Hepatocyte (in vitro differentiated cells): ENCODE data around the gene TMEM240. TPM values are rescaled to one million over a fixed set of nuclear protein-coding genes. Genes with fewer than 3 reads are reported as not detected.

ENCODE experiments used
- DNase-seq: peaks from one replicate; pipeline ENCODE4 v3.0.0-alpha.2; 2016; ENCODE audit warnings: low spot score
- H2AFZ ChIP-seq: fragments of 200-600 bp; sonication (generic); 2 replicates; pipeline ENCODE4 v1.6.0; 2016; ENCODE audit warnings: antibody characterized with exemption, mild to moderate bottlenecking
- H3K27ac ChIP-seq: fragments of 200-600 bp; sonication (generic); 2 replicates; pipeline ENCODE4 v1.5.1; 2016; ENCODE audit warnings: mild to moderate bottlenecking
- H3K27me3 ChIP-seq: fragments of 200-600 bp; sonication (generic); 2 replicates; pipeline ENCODE4 v1.6.1; 2016
- H3K36me3 ChIP-seq: fragments of 200-600 bp; sonication (generic); replicated peaks from 2 replicates; pipeline ENCODE4 v1.5.1; 2016; ENCODE audit warnings: low read depth; ENCODE audit not compliant: insufficient read depth
- H3K4me1 ChIP-seq: fragments of 200-600 bp; sonication (generic); 2 replicates; pipeline ENCODE4 v1.5.1; 2016; ENCODE audit warnings: mild to moderate bottlenecking, moderate library complexity; ENCODE audit not compliant: insufficient read depth
- H3K4me2 ChIP-seq: fragments of 200-600 bp; sonication (generic); 2 replicates; pipeline ENCODE4 v1.6.0; 2016
- H3K4me3 ChIP-seq: fragments of 200-600 bp; sonication (generic); 2 replicates; pipeline ENCODE4 v1.5.1; 2016; ENCODE audit warnings: mild to moderate bottlenecking
- H3K79me2 ChIP-seq: fragments of 200-600 bp; sonication (generic); 2 replicates; pipeline ENCODE4 v1.6.0; 2017; ENCODE audit warnings: mild to moderate bottlenecking
- H3K9me2 ChIP-seq: fragments of 200-600 bp; sonication (generic); replicated peaks from 2 replicates; pipeline ENCODE4 v1.6.0; 2017; ENCODE audit warnings: mild to moderate bottlenecking; ENCODE audit not compliant: insufficient read depth
- H3K9me3 ChIP-seq: fragments of 200-600 bp; sonication (generic); 2 replicates; pipeline ENCODE4 v1.5.1; 2016; ENCODE audit warnings: low read depth, mild to moderate bottlenecking
- H4K20me1 ChIP-seq: fragments of 200-600 bp; sonication (generic); 2 replicates; pipeline ENCODE4 v1.6.0; 2016; ENCODE audit warnings: mild to moderate bottlenecking; ENCODE audit not compliant: insufficient read depth, poor library complexity, severe bottlenecking
- CTCF ChIP-seq: fragments of 200-600 bp; sonication (generic); IDR thresholded peaks from 2 replicates; pipeline ENCODE4 v1.5.1; 2016; ENCODE audit warnings: antibody characterized with exemption, mild to moderate bottlenecking; ENCODE audit not compliant: poor library complexity
- EZH2 ChIP-seq: fragments of 200-600 bp; sonication (generic); IDR thresholded peaks from 2 replicates; pipeline ENCODE4 v1.6.1; 2016; ENCODE audit warnings: antibody characterized with exemption, mild to moderate bottlenecking, borderline replicate concordance
- EZH2phosphoT487 ChIP-seq: fragments of 200-600 bp; sonication (generic); IDR thresholded peaks from one replicate; pipeline ENCODE4 v1.6.1; 2018; ENCODE audit warnings: antibody characterized with exemption, mild to moderate bottlenecking, low read depth, moderate library complexity; ENCODE audit not compliant: unreplicated experiment, severe bottlenecking
- WGBS: methylation state at CpG from one replicate; pipeline ENCODE4 v1.1.6; 2016; ENCODE audit warnings: low lambda C conversion rate; ENCODE audit errors: missing lambda C conversion rate; 5-methylcytosine and 5-hydroxymethylcytosine counted together
- polyA plus RNA-seq: library from polyadenylated mRNA; unstranded; fragments of >200 nt; fragmentation: Nextera tagmentation; extraction: Ambion mirVana; gene quantifications from 2 replicates; pipeline ENCODE4 v1.2.1, GENCODE V29; 2016
- total RNA-seq: library from RNA; depleted of rRNA; stranded (reverse); fragments of >200 nt; gene quantifications from 2 replicates; pipeline ENCODE4 v1.2.3, GENCODE V29; 2014

The TMEM240 gene
- total and polyA plus RNA-seq, 2 experiments from 2014 or later = 2.1 to 4.3 TPM

GRCh38 chr1:1550591-1551432, 10.4 kb upstream of the TMEM240 start:
- WGBS = 84% methylated on average over 15 of the region's 15 CpGs
- no peak overlapping the region for H3K27ac ChIP-seq
- H3K9me2 ChIP-seq = no peaks in the 10 kb centered on the region
- H3K4me2 ChIP-seq = no peak overlapping the region
- H3K79me2 ChIP-seq = peaks cover 25% of the 10 kb centered on the region
- no peak overlapping the region for H3K4me3 ChIP-seq
- DNase-seq = no peak
- H2AFZ ChIP-seq = no peak overlapping the region
- H4K20me1 ChIP-seq = peaks cover 12% of the 10 kb centered on the region
- TF ChIP-seq EZH2phosphoT487 = no peak
- TF ChIP-seq CTCF = peak; percentile 30
- TF ChIP-seq EZH2 = no peak
- H3K4me1 ChIP-seq = no peaks in the 10 kb centered on the region
- no peaks in the 10 kb centered on the region for H3K36me3 ChIP-seq
- H3K27me3 ChIP-seq = no peaks in the 10 kb centered on the region
- H3K9me3 ChIP-seq = no peaks in the 10 kb centered on the region

GRCh38 chr1:1550087-1550486, 9.7 kb upstream of the TMEM240 start:
- DNase-seq = no peak
- Histone ChIP-seq H3K4me1 (no peaks in the 10 kb centered on the region), H3K27me3 (no peaks in the 10 kb centered on the region), H2AFZ (no peak overlapping the region), H3K79me2 (peaks cover 25% of the 10 kb centered on the region), H3K36me3 (no peaks in the 10 kb centered on the region), H4K20me1 (peaks cover 12% of the 10 kb centered on the region), H3K4me3 (no peak overlapping the region), H3K9me2 (no peaks in the 10 kb centered on the region), H3K9me3 (no peaks in the 10 kb centered on the region), H3K4me2 (no peak overlapping the region), H3K27ac (no peak overlapping the region)
- 90% methylated on average over 7 of the region's 7 CpGs for WGBS
- TF ChIP-seq CTCF (no peak), EZH2phosphoT487 (no peak), EZH2 (no peak)

- WGBS = 90% methylated on average over 8 of the region's 14 CpGs
Observed at GRCh38 chr1:1548591-1548990, 8.2 kb upstream of the TMEM240 start.

More at GRCh38 chr1:1548591-1548990, 8.2 kb upstream of the TMEM240 start:
- TF ChIP-seq EZH2 (no peak), CTCF (no peak), EZH2phosphoT487 (no peak)
- peaks cover 12% of the 10 kb centered on the region for H4K20me1 ChIP-seq
- no peak for DNase-seq
- no peak overlapping the region for H2AFZ ChIP-seq
- no peaks in the 10 kb centered on the region for H3K9me2 ChIP-seq
- H3K36me3 ChIP-seq = no peaks in the 10 kb centered on the region
- no peak overlapping the region for H3K27ac ChIP-seq
- H3K27me3 ChIP-seq = no peaks in the 10 kb centered on the region
- peaks cover 22% of the 10 kb centered on the region for H3K79me2 ChIP-seq
- H3K4me3 ChIP-seq = no peak overlapping the region
- no peaks in the 10 kb centered on the region for H3K9me3 ChIP-seq
- no peak overlapping the region for H3K4me2 ChIP-seq
- H3K4me1 ChIP-seq = peaks cover 2% of the 10 kb centered on the region
